Upper lobe of left lung (tissue), 4 donors: ENCODE results near the gene TSPAN12.

Source experiments
- EP300 ChIP-seq, 4 donors: sonication (generic); formaldehyde crosslinking; IDR thresholded peaks; one replicate each; pipeline ENCODE4 v1.5.1; 2017; ENCODE audit warnings: antibody characterized with exemption in 4 of 4, control low read depth in 2 of 4
- POLR2A ChIP-seq, 4 donors: fragments of 450-650 bp; IDR thresholded peaks; one replicate each; pipeline ENCODE4 v1.5.1; 2016 to 2017; ENCODE audit warnings: antibody characterized with exemption in 4 of 4, mild to moderate bottlenecking in 2 of 4
- POLR2AphosphoS5 ChIP-seq, 2 donors: sonication (generic); formaldehyde crosslinking; IDR thresholded peaks; one replicate each; pipeline ENCODE4 v1.5.1; 2017; ENCODE audit warnings: antibody characterized with exemption in 2 of 2
- TF ChIP-seq, protein P1 (sequence below), 6 experiments: fragments of 450-650 bp in 4 of 6; fragments of 200-600 bp in 2 of 6; sonication (generic) in 2 of 6; IDR thresholded peaks; one replicate each; pipeline ENCODE4 v1.5.1; 2016 to 2019; ENCODE audit warnings: antibody characterized with exemption in 6 of 6

DNA sequence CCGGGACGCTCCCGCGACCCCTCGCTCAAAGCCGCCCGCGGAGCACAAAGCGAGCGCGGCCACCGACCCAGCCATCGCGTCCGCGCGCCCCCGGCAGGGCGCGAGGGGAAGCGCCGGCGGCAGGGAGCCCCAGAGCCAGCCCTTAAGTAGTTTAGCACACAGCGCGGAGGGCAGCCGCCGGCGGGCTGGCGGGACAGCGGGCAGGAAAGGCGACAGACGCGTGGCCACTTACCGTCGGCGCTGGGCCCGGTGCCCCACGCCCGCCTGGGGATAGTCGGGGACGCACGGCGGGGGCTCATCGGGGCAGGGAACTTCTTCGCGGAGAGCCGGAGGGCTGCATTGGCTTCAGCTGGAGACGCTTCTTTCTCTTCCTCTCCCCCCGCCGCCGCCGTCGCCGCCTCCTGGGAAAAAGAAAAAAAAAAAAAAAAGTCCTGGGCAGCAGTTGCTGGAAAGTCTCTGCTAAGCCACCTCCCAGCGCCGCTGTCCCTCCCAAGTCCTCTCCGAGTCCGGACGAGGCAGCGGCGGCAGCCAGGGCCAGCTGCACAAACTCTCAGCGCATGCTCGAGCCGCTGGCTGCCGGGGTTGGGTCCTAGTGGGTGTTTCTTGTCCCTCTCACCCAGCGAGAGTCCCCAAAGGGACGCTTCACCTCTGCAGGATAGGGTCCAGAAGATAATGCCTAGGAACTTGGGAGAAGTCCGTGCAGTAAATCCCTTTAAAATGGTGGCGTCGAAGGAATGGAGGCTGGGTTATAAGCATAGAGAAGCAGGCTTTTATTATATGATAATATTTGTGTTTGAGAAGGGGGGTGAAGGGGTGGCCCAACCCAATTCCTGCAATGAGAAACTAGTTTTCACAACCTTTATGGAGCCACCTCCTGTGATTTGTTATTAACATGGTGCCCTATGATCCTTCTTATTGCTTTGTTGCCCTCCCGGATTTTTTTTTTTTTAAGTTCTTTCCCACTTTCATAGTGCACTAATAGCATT is at the start of gene TSPAN12:
- TF ChIP-seq, protein P1, sequence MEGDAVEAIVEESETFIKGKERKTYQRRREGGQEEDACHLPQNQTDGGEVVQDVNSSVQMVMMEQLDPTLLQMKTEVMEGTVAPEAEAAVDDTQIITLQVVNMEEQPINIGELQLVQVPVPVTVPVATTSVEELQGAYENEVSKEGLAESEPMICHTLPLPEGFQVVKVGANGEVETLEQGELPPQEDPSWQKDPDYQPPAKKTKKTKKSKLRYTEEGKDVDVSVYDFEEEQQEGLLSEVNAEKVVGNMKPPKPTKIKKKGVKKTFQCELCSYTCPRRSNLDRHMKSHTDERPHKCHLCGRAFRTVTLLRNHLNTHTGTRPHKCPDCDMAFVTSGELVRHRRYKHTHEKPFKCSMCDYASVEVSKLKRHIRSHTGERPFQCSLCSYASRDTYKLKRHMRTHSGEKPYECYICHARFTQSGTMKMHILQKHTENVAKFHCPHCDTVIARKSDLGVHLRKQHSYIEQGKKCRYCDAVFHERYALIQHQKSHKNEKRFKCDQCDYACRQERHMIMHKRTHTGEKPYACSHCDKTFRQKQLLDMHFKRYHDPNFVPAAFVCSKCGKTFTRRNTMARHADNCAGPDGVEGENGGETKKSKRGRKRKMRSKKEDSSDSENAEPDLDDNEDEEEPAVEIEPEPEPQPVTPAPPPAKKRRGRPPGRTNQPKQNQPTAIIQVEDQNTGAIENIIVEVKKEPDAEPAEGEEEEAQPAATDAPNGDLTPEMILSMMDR (IDR thresholded peaks at IDR 0.05), result peak; percentile 77 to 88 (median 84)
- TF ChIP-seq POLR2A (IDR thresholded peaks at IDR 0.05), result peak in 2 of 4 donors; percentile 24 to 60
- TF ChIP-seq POLR2AphosphoS5 (IDR thresholded peaks at IDR 0.05), result peak in 1 of 2 donors; percentile 53
- no peak for TF ChIP-seq EP300 (IDR thresholded peaks at IDR 0.05)
